HepG2 (cell line): ENCODE data around the gene CUL4A. TPM values are rescaled to one million over a fixed set of nuclear protein-coding genes. Genes with fewer than 3 reads are reported as not detected.

Experiments
- EP300 ChIP-seq, 3 experiments: sonication (generic) in 1 of 3; formaldehyde crosslinking in 1 of 3; IDR thresholded peaks; 2 replicates each; pipeline versions ENCODE4 v1.5.1 to v1.6.1; 2011 to 2020; ENCODE audit warnings: low read depth in 2 of 3, low read length in 2 of 3, borderline replicate concordance in 1 of 3, improper control_type of control experiment in 1 of 3, mild to moderate bottlenecking in 1 of 3, missing genetic modification reagents in 1 of 3, moderate library complexity in 1 of 3
- PHF21A ChIP-seq: sonication (generic); formaldehyde crosslinking; IDR thresholded peaks from 2 replicates; pipeline ENCODE4 v1.5.0; 2020; ENCODE audit warnings: mild to moderate bottlenecking, missing genetic modification reagents
- PLRG1 ChIP-seq: fragments of 450-650 bp; conservative IDR thresholded peaks from 2 replicates; pipeline ENCODE4 v1.6.1; 2016
- SP2 ChIP-seq: sonication (generic); formaldehyde crosslinking; IDR thresholded peaks from 2 replicates; pipeline ENCODE4 v1.5.1; 2020; ENCODE audit warnings: mild to moderate bottlenecking, missing genetic modification reagents
- ZFP37 ChIP-seq: sonication (generic); formaldehyde crosslinking; IDR thresholded peaks from 2 replicates; pipeline ENCODE4 v1.4.0; 2020; ENCODE audit warnings: missing genetic modification reagents, borderline replicate concordance
- ZIK1 ChIP-seq: sonication (generic); formaldehyde crosslinking; IDR thresholded peaks from 2 replicates; pipeline ENCODE4 v1.5.0; 2020; ENCODE audit warnings: mild to moderate bottlenecking, low read depth, missing genetic modification reagents, borderline replicate concordance
- ZKSCAN5 ChIP-seq: sonication (generic); formaldehyde crosslinking; IDR thresholded peaks from 2 replicates; pipeline ENCODE4 v1.5.1; 2020; ENCODE audit warnings: mild to moderate bottlenecking, missing genetic modification reagents
- ZNF530 ChIP-seq: sonication (generic); formaldehyde crosslinking; IDR thresholded peaks from 2 replicates; pipeline ENCODE4 v1.5.0; 2020; ENCODE audit warnings: low read depth, mild to moderate bottlenecking, missing genetic modification reagents
- polyA plus RNA-seq, 8 experiments: library from polyadenylated mRNA; depleted of rRNA in 3 of 8; stranded (reverse) in 7 of 8; unstranded in 1 of 8; fragments of >200 nt; fragmentation: Illumina TruSeq in 4 of 8; extraction: Trizol in 4 of 8; gene quantifications; 2 replicates each; pipeline versions ENCODE4 v1.2.1 to v1.2.3, GENCODE V29; 2011 to 2016; ENCODE audit warnings: low read depth in 4 of 8, missing spikeins in 1 of 8, mixed read lengths in 1 of 8; ENCODE audit not compliant: insufficient read depth in 1 of 8
- total RNA-seq, 5 experiments: library from RNA; depleted of rRNA; stranded (reverse); fragments of >200 nt; fragmentation: Illumina TruSeq; extraction: Trizol; gene quantifications; 2 replicates each; pipeline ENCODE4 v1.2.3, GENCODE V29; 2016; ENCODE audit warnings: low read depth in 1 of 5
- TF ChIP-seq, protein P1 (sequence below): sonication (generic); formaldehyde crosslinking; IDR thresholded peaks from 2 replicates; pipeline ENCODE4 v1.4.0; 2020; ENCODE audit warnings: missing genetic modification reagents
- TF ChIP-seq, protein P2 (sequence below): sonication (generic); formaldehyde crosslinking; IDR thresholded peaks from 2 replicates; pipeline ENCODE4 v1.5.0; 2020; ENCODE audit warnings: mild to moderate bottlenecking, missing genetic modification reagents
- TF ChIP-seq, protein P3 (sequence below): sonication (generic); formaldehyde crosslinking; IDR thresholded peaks from 2 replicates; pipeline ENCODE4 v1.4.0; 2020; ENCODE audit warnings: missing genetic modification reagents, borderline replicate concordance
- TF ChIP-seq, protein P4 (sequence below): sonication (generic); formaldehyde crosslinking; IDR thresholded peaks from 2 replicates; pipeline ENCODE4 v1.8.0; 2022; ENCODE audit warnings: missing genetic modification reagents, mild to moderate bottlenecking, borderline replicate concordance
- TF ChIP-seq, protein P5 (sequence below): sonication (generic); formaldehyde crosslinking; IDR thresholded peaks from 2 replicates; pipeline ENCODE4 v1.4.0; 2020; ENCODE audit warnings: mild to moderate bottlenecking, missing genetic modification reagents, borderline replicate concordance

CUL4A gene
- total and polyA plus RNA-seq, 2 of the 13 experiments (the other 11 are each of a cell fraction or from before 2014, with no cell fraction given) = 51.2 to 75.3 TPM

DNA sequence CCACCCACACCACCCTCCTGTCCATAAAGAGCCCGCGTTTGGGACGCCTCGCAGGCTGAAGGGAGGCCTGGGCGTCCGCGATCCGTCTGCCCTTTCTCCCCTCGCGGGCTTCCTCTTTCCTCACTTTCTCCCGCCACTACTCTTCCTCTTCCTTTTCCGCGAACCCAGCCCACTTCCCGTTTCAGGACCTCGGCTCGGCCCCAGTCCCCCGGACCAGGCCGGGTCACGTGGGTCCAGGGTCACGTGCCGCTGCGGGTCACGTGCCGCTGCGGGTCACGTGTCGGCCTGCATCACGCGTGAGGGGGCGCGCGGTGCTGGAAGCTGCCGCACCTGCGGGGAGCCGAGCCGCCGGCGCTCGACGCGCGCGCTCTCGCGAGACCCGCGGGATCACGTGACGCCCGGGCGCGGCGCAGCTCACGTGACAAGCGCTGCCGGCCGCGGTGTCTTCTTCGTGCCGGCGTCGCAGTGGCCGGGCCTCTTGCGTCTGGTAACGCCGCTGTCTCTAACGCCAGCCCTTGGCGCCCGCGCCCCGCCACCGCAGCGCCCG is 87.5 kb downstream of the CUL4A start, which contains the start of gene LAMP1 (continued):
- TF ChIP-seq ZKSCAN5 (CRISPR knock-in tag) = no peak
- peak; percentile 93; the same call in 1 of the 2 replicates for TF ChIP-seq ZIK1 (CRISPR knock-in tag)
- TF ChIP-seq, protein P1, sequence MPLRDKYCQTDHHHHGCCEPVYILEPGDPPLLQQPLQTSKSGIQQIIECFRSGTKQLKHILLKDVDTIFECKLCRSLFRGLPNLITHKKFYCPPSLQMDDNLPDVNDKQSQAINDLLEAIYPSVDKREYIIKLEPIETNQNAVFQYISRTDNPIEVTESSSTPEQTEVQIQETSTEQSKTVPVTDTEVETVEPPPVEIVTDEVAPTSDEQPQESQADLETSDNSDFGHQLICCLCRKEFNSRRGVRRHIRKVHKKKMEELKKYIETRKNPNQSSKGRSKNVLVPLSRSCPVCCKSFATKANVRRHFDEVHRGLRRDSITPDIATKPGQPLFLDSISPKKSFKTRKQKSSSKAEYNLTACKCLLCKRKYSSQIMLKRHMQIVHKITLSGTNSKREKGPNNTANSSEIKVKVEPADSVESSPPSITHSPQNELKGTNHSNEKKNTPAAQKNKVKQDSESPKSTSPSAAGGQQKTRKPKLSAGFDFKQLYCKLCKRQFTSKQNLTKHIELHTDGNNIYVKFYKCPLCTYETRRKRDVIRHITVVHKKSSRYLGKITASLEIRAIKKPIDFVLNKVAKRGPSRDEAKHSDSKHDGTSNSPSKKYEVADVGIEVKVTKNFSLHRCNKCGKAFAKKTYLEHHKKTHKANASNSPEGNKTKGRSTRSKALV (CRISPR knock-in tag) = peak; percentile 53; the same call in 1 of the 2 replicates
- TF ChIP-seq SP2 (CRISPR knock-in tag) = peak; percentile 54; the same call in 1 of the 2 replicates
- TF ChIP-seq PHF21A (CRISPR knock-in tag) = peak; percentile 91
- peak; percentile 78; a peak in 3 of 4 replicates for TF ChIP-seq EP300 (IDR thresholded peaks at IDR 0.05; ENCODE audit: low read depth in 2 of 2, low read length in 2 of 2)
- TF ChIP-seq EP300 (CRISPR knock-in tag; IDR thresholded peaks at IDR 0.05; ENCODE audit: borderline replicate concordance) = peak; percentile 89
- TF ChIP-seq, protein P2, sequence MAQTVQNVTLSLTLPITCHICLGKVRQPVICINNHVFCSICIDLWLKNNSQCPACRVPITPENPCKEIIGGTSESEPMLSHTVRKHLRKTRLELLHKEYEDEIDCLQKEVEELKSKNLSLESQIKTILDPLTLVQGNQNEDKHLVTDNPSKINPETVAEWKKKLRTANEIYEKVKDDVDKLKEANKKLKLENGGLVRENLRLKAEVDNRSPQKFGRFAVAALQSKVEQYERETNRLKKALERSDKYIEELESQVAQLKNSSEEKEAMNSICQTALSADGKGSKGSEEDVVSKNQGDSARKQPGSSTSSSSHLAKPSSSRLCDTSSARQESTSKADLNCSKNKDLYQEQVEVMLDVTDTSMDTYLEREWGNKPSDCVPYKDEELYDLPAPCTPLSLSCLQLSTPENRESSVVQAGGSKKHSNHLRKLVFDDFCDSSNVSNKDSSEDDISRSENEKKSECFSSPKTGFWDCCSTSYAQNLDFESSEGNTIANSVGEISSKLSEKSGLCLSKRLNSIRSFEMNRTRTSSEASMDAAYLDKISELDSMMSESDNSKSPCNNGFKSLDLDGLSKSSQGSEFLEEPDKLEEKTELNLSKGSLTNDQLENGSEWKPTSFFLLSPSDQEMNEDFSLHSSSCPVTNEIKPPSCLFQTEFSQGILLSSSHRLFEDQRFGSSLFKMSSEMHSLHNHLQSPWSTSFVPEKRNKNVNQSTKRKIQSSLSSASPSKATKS (CRISPR knock-in tag) = peak; percentile 85; the same call in 1 of the 2 replicates
- no peak for TF ChIP-seq ZFP37
- no peak for TF ChIP-seq ZNF530 (CRISPR knock-in tag)
- TF ChIP-seq, protein P3, sequence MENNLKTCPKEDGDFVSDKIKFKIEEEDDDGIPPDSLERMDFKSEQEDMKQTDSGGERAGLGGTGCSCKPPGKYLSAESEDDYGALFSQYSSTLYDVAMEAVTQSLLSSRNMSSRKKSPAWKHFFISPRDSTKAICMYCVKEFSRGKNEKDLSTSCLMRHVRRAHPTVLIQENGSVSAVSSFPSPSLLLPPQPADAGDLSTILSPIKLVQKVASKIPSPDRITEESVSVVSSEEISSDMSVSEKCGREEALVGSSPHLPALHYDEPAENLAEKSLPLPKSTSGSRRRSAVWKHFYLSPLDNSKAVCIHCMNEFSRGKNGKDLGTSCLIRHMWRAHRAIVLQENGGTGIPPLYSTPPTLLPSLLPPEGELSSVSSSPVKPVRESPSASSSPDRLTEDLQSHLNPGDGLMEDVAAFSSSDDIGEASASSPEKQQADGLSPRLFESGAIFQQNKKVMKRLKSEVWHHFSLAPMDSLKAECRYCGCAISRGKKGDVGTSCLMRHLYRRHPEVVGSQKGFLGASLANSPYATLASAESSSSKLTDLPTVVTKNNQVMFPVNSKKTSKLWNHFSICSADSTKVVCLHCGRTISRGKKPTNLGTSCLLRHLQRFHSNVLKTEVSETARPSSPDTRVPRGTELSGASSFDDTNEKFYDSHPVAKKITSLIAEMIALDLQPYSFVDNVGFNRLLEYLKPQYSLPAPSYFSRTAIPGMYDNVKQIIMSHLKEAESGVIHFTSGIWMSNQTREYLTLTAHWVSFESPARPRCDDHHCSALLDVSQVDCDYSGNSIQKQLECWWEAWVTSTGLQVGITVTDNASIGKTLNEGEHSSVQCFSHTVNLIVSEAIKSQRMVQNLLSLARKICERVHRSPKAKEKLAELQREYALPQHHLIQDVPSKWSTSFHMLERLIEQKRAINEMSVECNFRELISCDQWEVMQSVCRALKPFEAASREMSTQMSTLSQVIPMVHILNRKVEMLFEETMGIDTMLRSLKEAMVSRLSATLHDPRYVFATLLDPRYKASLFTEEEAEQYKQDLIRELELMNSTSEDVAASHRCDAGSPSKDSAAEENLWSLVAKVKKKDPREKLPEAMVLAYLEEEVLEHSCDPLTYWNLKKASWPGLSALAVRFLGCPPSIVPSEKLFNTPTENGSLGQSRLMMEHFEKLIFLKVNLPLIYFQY (CRISPR knock-in tag) = peak; percentile 95
- no peak for TF ChIP-seq PLRG1
- TF ChIP-seq, protein P4, sequence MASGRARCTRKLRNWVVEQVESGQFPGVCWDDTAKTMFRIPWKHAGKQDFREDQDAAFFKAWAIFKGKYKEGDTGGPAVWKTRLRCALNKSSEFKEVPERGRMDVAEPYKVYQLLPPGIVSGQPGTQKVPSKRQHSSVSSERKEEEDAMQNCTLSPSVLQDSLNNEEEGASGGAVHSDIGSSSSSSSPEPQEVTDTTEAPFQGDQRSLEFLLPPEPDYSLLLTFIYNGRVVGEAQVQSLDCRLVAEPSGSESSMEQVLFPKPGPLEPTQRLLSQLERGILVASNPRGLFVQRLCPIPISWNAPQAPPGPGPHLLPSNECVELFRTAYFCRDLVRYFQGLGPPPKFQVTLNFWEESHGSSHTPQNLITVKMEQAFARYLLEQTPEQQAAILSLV (CRISPR knock-in tag) = peak; percentile 98; the same call in 1 of the 2 replicates
- TF ChIP-seq, protein P5, sequence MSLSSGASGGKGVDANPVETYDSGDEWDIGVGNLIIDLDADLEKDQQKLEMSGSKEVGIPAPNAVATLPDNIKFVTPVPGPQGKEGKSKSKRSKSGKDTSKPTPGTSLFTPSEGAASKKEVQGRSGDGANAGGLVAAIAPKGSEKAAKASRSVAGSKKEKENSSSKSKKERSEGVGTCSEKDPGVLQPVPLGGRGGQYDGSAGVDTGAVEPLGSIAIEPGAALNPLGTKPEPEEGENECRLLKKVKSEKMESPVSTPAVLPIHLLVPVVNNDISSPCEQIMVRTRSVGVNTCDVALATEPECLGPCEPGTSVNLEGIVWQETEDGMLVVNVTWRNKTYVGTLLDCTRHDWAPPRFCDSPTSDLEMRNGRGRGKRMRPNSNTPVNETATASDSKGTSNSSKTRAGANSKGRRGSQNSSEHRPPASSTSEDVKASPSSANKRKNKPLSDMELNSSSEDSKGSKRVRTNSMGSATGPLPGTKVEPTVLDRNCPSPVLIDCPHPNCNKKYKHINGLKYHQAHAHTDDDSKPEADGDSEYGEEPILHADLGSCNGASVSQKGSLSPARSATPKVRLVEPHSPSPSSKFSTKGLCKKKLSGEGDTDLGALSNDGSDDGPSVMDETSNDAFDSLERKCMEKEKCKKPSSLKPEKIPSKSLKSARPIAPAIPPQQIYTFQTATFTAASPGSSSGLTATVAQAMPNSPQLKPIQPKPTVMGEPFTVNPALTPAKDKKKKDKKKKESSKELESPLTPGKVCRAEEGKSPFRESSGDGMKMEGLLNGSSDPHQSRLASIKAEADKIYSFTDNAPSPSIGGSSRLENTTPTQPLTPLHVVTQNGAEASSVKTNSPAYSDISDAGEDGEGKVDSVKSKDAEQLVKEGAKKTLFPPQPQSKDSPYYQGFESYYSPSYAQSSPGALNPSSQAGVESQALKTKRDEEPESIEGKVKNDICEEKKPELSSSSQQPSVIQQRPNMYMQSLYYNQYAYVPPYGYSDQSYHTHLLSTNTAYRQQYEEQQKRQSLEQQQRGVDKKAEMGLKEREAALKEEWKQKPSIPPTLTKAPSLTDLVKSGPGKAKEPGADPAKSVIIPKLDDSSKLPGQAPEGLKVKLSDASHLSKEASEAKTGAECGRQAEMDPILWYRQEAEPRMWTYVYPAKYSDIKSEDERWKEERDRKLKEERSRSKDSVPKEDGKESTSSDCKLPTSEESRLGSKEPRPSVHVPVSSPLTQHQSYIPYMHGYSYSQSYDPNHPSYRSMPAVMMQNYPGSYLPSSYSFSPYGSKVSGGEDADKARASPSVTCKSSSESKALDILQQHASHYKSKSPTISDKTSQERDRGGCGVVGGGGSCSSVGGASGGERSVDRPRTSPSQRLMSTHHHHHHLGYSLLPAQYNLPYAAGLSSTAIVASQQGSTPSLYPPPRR (CRISPR knock-in tag) = peak; percentile 74; the same call in 1 of the 2 replicates
